Measurements from ENCODE around the gene BST2.

The BST2 gene

GRCh38 chr19:17441241-17442021 lies 36.0 kb upstream of the BST2 start:
- no peak overlapping the region for H3K4me3 ChIP-seq
- H3K36me3 ChIP-seq (ENCODE audit: insufficient read depth, low read length), result no peaks in the 10 kb centered on the region
- no peak overlapping the region for H3K9ac ChIP-seq (ENCODE audit: insufficient read length)
- H3K27ac ChIP-seq, result no peak overlapping the region
- DNase-seq (ENCODE audit: low read depth, low spot score), result no peak
- H3K9me3 ChIP-seq (ENCODE audit: low read depth, low read length), result no peaks in the 10 kb centered on the region
- TF ChIP-seq POLR2AphosphoS5 (IDR thresholded peaks at IDR 0.05; ENCODE audit: borderline replicate concordance, low read depth, low read length) (no peak), EZH2 (IDR thresholded peaks at IDR 0.05) (no peak)

- H3K9me3 ChIP-seq (ENCODE audit: low read depth, low read length), result no peaks in the 10 kb centered on the region
- no peak overlapping the region for H3K4me3 ChIP-seq
Measured at GRCh38 chr19:17436874-17437267, 31.4 kb upstream of the BST2 start.

DNA sequence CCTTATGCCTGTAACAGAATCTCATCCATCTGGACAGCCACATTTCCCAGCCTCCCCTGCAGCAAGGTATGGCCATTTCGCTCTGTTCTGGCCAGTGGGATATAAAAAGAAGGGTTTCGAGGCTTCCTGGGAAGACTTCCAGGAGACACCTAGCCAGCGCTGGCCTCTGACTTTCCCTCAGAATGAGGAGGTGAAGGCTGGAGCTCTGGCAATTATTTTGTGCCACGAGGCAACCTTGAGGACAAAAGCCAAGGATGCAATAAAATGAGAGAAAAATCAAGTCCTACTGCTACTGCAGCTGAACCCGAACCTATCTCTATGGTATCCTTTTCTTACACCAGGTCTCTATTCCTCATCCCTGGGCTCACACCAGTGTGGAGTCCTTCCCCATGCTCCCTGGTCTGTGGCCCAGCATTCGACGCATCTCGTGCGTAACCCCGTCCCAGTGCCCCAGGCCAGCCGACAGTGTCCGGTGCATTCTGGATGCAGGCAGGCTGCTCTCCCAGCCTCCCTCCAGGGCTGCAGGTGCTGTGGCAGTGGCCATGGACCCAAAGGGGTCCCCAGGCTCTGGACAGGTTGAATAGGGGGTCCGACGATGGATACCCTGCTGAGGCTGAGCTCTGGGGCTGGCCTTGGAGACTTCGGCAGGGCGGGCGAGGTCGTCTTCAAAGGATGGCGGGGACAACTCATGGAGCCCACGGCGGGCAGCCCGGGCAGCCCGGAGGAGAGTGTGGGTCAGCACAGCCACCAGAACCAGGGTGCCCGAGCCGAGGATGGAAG lies 30.9 kb upstream of the BST2 start:
- H3K9ac ChIP-seq (ENCODE audit: insufficient read length), result no peak overlapping the region
- TF ChIP-seq POLR2AphosphoS5 (IDR thresholded peaks at IDR 0.05; ENCODE audit: borderline replicate concordance, low read depth, low read length) (no peak), FOXP2 (optimal IDR thresholded peaks at IDR 0.05; ENCODE audit: control extremely low read depth, extremely low read length, insufficient read depth) (no peak), EZH2 (IDR thresholded peaks at IDR 0.05) (no peak)
- H3K27ac ChIP-seq, result no peak overlapping the region
- no peaks in the 10 kb centered on the region for H3K9me3 ChIP-seq (ENCODE audit: low read depth, low read length)
- H3K4me3 ChIP-seq, result no peak overlapping the region
- H3K36me3 ChIP-seq (ENCODE audit: insufficient read depth, low read length), result no peaks in the 10 kb centered on the region
- no peak for DNase-seq (ENCODE audit: low read depth, low spot score)

More at GRCh38 chr19:17436874-17437267, 31.4 kb upstream of the BST2 start:
- DNase-seq (ENCODE audit: low read depth, low spot score), result no peak
- Histone ChIP-seq H3K9ac (ENCODE audit: insufficient read length) (no peak overlapping the region), H3K36me3 (ENCODE audit: insufficient read depth, low read length) (no peaks in the 10 kb centered on the region), H3K27ac (no peak overlapping the region)
- TF ChIP-seq EZH2 (IDR thresholded peaks at IDR 0.05), result no peak
- no peak for TF ChIP-seq POLR2AphosphoS5 (IDR thresholded peaks at IDR 0.05; ENCODE audit: borderline replicate concordance, low read depth, low read length)
- TF ChIP-seq FOXP2 (optimal IDR thresholded peaks at IDR 0.05; ENCODE audit: control extremely low read depth, extremely low read length, insufficient read depth), result no peak

DNA sequence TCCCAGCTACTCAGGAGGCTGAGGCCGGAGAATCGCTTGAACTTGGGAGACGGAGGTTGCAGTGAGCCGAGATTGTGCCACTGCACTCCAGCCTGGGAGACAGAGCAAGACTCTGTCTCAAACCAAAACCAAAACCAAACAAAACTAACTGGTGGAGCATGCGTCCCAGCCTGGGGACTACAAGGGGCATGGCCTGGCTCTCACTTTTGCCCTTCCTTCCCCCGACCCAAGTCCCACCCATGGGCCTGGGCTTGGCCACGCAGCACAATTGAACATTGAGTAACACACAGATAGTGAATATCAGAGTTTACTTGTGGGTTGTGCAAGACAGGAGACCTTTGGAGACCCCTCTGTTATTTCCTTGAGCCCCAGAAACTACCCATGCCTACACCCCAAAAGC lies 29.8 kb upstream of the BST2 start:
- no peak for DNase-seq (ENCODE audit: low read depth, low spot score)
- Histone ChIP-seq H3K9me3 (ENCODE audit: low read depth, low read length) (no peaks in the 10 kb centered on the region), H3K36me3 (ENCODE audit: insufficient read depth, low read length) (no peaks in the 10 kb centered on the region), H3K4me3 (no peak overlapping the region), H3K9ac (ENCODE audit: insufficient read length) (no peak overlapping the region), H3K27ac (no peak overlapping the region)
- no peak for TF ChIP-seq EZH2 (IDR thresholded peaks at IDR 0.05)

DNA sequence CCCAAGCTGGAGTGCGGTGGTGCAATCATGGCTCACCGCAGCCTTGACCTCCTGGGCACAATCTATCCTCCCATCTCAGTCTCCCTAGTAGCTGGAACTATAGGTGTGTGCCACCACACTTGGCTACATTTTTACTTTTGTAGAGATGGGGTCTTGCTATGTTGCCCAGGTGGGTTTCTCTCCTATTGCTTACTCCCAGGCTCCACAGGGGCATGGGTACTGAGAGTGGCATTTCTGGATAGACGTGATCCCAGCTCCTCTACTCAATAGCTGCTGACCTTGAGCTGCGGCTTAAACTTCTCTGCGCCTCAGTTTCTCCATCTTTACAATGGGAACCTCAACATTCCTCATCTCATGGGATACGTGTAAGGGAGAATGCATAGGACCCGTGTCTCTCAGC lies 26.0 kb upstream of the BST2 start:
- DNase-seq (ENCODE audit: low read depth, low spot score), result no peak
- no peak overlapping the region for H3K27ac ChIP-seq
- H3K9ac ChIP-seq (ENCODE audit: insufficient read length), result no peak overlapping the region

GRCh38 chr19:17429641-17430113 lies 24.2 kb upstream of the BST2 start:
- DNase-seq (ENCODE audit: low read depth, low spot score), result no peak
- Histone ChIP-seq H3K9ac (ENCODE audit: insufficient read length) (no peak overlapping the region), H3K9me3 (ENCODE audit: low read depth, low read length) (no peaks in the 10 kb centered on the region), H3K36me3 (ENCODE audit: insufficient read depth, low read length) (no peaks in the 10 kb centered on the region), H3K4me3 (no peak overlapping the region), H3K27ac (no peak overlapping the region)
- no peak for TF ChIP-seq POLR2AphosphoS5 (IDR thresholded peaks at IDR 0.05; ENCODE audit: borderline replicate concordance, low read depth, low read length)
- no peak for TF ChIP-seq FOXP2 (optimal IDR thresholded peaks at IDR 0.05; ENCODE audit: control extremely low read depth, extremely low read length, insufficient read depth)
- TF ChIP-seq EZH2 (IDR thresholded peaks at IDR 0.05), result no peak

More for the DNA sequence above, 26.0 kb upstream of the BST2 start:
- no peaks in the 10 kb centered on the region for H3K9me3 ChIP-seq (ENCODE audit: low read depth, low read length)
- TF ChIP-seq EZH2 (IDR thresholded peaks at IDR 0.05) (no peak), POLR2AphosphoS5 (IDR thresholded peaks at IDR 0.05; ENCODE audit: borderline replicate concordance, low read depth, low read length) (no peak), FOXP2 (optimal IDR thresholded peaks at IDR 0.05; ENCODE audit: control extremely low read depth, extremely low read length, insufficient read depth) (no peak)
- no peak overlapping the region for H3K4me3 ChIP-seq
- no peaks in the 10 kb centered on the region for H3K36me3 ChIP-seq (ENCODE audit: insufficient read depth, low read length)

- Histone ChIP-seq H3K4me3 (no peak overlapping the region), H3K9me3 (ENCODE audit: low read depth, low read length) (no peaks in the 10 kb centered on the region), H3K9ac (ENCODE audit: insufficient read length) (no peak overlapping the region), H3K36me3 (ENCODE audit: insufficient read depth, low read length) (peaks cover 3% of the 10 kb centered on the region; the same call in 1 of the 2 replicates), H3K27ac (no peak overlapping the region)
- TF ChIP-seq FOXP2 (optimal IDR thresholded peaks at IDR 0.05; ENCODE audit: control extremely low read depth, extremely low read length, insufficient read depth) (no peak), EZH2 (IDR thresholded peaks at IDR 0.05) (no peak), POLR2AphosphoS5 (IDR thresholded peaks at IDR 0.05; ENCODE audit: borderline replicate concordance, low read depth, low read length) (no peak)
- DNase-seq (ENCODE audit: low read depth, low spot score), result no peak
Measured at GRCh38 chr19:17424743-17425365, 19.4 kb upstream of the BST2 start.

DNA sequence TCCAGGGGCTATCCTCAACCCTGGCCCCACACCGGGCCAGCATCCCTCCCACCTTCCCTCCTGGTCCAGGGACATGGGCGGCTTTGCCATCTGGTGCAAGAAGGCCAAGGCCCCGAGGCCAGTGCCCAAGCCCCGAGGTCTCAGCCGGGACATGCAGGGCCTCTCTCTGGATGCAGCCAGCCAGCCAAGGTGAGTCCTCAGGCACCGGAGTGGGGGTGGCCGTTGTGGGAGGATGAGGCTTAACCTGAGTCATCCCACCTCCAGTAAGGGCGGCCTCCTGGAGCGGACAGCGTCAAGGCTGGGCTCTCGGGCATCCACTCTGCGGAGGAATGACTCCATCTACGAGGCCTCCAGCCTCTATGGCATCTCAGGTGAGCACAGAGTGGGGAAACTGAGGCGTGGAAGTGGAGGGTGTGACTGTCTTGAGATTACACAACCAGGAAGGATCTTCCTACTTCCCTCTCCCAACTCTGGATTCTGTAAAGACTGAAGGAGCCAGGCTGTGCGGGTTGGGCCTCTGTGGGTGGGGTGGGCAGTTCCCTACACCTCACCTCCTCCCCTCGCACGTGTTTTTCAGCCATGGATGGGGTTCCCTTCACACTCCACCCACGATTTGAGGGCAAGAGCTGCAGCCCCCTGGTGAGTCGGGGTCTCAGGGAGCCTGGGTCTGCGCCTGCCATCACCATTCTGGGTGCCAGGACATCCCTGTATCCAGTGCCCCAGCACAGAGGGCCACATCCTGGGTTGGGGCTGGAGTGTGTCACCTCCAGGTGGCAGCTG lies 18.2 kb upstream of the BST2 start:
- H3K9me3 ChIP-seq (ENCODE audit: low read depth, low read length), result no peaks in the 10 kb centered on the region
- H3K4me3 ChIP-seq, result no peak overlapping the region
- no peak for DNase-seq (ENCODE audit: low read depth, low spot score)
- peaks cover 3% of the 10 kb centered on the region; the same call in 1 of the 2 replicates for H3K36me3 ChIP-seq (ENCODE audit: insufficient read depth, low read length)
- TF ChIP-seq POLR2AphosphoS5 (IDR thresholded peaks at IDR 0.05; ENCODE audit: borderline replicate concordance, low read depth, low read length), result no peak
- no peak for TF ChIP-seq EZH2 (IDR thresholded peaks at IDR 0.05)
- TF ChIP-seq FOXP2 (optimal IDR thresholded peaks at IDR 0.05; ENCODE audit: control extremely low read depth, extremely low read length, insufficient read depth), result no peak
- H3K9ac ChIP-seq (ENCODE audit: insufficient read length), result no peak overlapping the region
- no peak overlapping the region for H3K27ac ChIP-seq
